HUDEP-2 (cell line): ENCODE data around the gene FRMD4A.

ENCODE experiments used
- DNase-seq, 76 experiments: peaks; one replicate each; lab custom pipeline; 2025; ENCODE audit not compliant: unreplicated experiment in 76 of 76; lab: John Stamatoyannopoulos, UW

Gene FRMD4A

GRCh38 chr10:13699216-13699615 is 631.5 kb downstream of the FRMD4A start:
- DNase-seq, result no peak

GRCh38 chr10:13698217-13698616 is 632.5 kb downstream of the FRMD4A start:
- no peak for DNase-seq

- DNase-seq, result no peak
Measured at GRCh38 chr10:13696071-13696470, 634.7 kb downstream of the FRMD4A start.

- DNase-seq, result no peak
Measured at GRCh38 chr10:13695588-13695987, 635.1 kb downstream of the FRMD4A start.

- no peak for DNase-seq
Measured at GRCh38 chr10:13693783-13694700, 636.7 kb downstream of the FRMD4A start.

GRCh38 chr10:13690281-13690825 is 640.4 kb downstream of the FRMD4A start:
- no peak for DNase-seq

GRCh38 chr10:13686331-13686752 is 644.4 kb downstream of the FRMD4A start:
- no peak for DNase-seq

GRCh38 chr10:13685885-13686284 is 644.8 kb downstream of the FRMD4A start:
- no peak for DNase-seq

GRCh38 chr10:13684806-13685482 is 645.8 kb downstream of the FRMD4A start:
- DNase-seq, result no peak

GRCh38 chr10:13684252-13684791 is 646.4 kb downstream of the FRMD4A start:
- no peak for DNase-seq

GRCh38 chr10:13683017-13683416 is 647.7 kb downstream of the FRMD4A start:
- no peak for DNase-seq

GRCh38 chr10:13681960-13682359 is 648.8 kb downstream of the FRMD4A start:
- no peak for DNase-seq

- no peak for DNase-seq
Measured at GRCh38 chr10:13681528-13681927, 649.2 kb downstream of the FRMD4A start.

- DNase-seq, result no peak
Measured at GRCh38 chr10:13681095-13681494, 649.6 kb downstream of the FRMD4A start.

GRCh38 chr10:13678101-13678843 is 652.5 kb downstream of the FRMD4A start:
- DNase-seq, result no peak

GRCh38 chr10:13674645-13675588 is 655.8 kb downstream of the FRMD4A start:
- no peak for DNase-seq

- DNase-seq, result no peak
Measured at GRCh38 chr10:13673156-13673555, 657.6 kb downstream of the FRMD4A start.

- no peak for DNase-seq
Measured at GRCh38 chr10:13672548-13672947, 658.2 kb downstream of the FRMD4A start.

GRCh38 chr10:13671904-13672303 is 658.8 kb downstream of the FRMD4A start:
- no peak for DNase-seq

GRCh38 chr10:13670311-13670710 is 660.4 kb downstream of the FRMD4A start:
- no peak for DNase-seq
